Spleen (tissue), 7 donors: ENCODE measurements around the gene MACROD2.

Source experiments
- POLR2A ChIP-seq, 3 donors: fragments of 450-650 bp; IDR thresholded peaks; one replicate each; pipeline ENCODE4 v1.5.1; 2017; ENCODE audit warnings: antibody characterized with exemption in 3 of 3, mild to moderate bottlenecking in 1 of 3
- TF ChIP-seq, protein P1 (sequence below), 11 experiments: fragments of 200-600 bp in 7 of 11; fragments of 450-650 bp in 4 of 11; sonication (generic) in 4 of 11; IDR thresholded peaks in 8 of 11; conservative IDR thresholded peaks in 3 of 11; 1 replicate in 7 of 11; 2 replicates in 4 of 11; pipeline versions ENCODE4 v1.4.0 to v1.8.0; 2016 to 2021; ENCODE audit warnings: antibody characterized with exemption in 11 of 11, inconsistent platforms in 4 of 11, mild to moderate bottlenecking in 1 of 11
- donor health status: DM: no; HTN: no; CAD: no; lungs with moderate emphysema.
- donor health status: DM: no; HTN: no; CAD: no.
- donor health status: DM: no; HTN: no; CAD: no.

DNA sequence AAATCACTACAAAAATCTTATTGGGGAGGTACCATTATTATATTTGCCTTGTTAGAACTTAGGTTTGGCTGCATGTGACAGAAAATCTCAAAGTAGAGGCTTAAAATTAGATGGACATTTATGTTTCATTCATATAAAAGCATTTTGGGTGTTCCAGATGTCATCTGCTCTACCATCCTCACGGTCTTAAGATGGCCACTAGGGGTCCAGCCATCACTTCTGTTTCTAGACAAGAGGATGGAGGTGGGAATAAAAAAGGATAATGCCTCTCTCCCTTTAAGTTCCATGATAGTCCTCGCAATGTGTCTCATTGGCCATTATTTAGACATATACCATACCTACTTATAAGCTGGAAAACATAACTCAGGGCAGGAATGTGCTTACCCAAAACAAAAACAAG, 1648.4 kb downstream of the MACROD2 start:
- TF ChIP-seq, protein P1, sequence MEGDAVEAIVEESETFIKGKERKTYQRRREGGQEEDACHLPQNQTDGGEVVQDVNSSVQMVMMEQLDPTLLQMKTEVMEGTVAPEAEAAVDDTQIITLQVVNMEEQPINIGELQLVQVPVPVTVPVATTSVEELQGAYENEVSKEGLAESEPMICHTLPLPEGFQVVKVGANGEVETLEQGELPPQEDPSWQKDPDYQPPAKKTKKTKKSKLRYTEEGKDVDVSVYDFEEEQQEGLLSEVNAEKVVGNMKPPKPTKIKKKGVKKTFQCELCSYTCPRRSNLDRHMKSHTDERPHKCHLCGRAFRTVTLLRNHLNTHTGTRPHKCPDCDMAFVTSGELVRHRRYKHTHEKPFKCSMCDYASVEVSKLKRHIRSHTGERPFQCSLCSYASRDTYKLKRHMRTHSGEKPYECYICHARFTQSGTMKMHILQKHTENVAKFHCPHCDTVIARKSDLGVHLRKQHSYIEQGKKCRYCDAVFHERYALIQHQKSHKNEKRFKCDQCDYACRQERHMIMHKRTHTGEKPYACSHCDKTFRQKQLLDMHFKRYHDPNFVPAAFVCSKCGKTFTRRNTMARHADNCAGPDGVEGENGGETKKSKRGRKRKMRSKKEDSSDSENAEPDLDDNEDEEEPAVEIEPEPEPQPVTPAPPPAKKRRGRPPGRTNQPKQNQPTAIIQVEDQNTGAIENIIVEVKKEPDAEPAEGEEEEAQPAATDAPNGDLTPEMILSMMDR (IDR thresholded peaks at IDR 0.05 in 8 of 11, conservative IDR thresholded peaks at IDR 0.05 in 3 of 11) = peak in 7 of 11 experiments; percentile 5 to 27 (median 14)
- TF ChIP-seq POLR2A (IDR thresholded peaks at IDR 0.05) = no peak
